ENCODE data around the gene AFAP1. TPM values are rescaled to one million over a fixed set of nuclear protein-coding genes. Genes with fewer than 3 reads are reported as not detected.

AFAP1 gene
- total RNA-seq, 2 experiments from 2014 or later = not detected

DNA sequence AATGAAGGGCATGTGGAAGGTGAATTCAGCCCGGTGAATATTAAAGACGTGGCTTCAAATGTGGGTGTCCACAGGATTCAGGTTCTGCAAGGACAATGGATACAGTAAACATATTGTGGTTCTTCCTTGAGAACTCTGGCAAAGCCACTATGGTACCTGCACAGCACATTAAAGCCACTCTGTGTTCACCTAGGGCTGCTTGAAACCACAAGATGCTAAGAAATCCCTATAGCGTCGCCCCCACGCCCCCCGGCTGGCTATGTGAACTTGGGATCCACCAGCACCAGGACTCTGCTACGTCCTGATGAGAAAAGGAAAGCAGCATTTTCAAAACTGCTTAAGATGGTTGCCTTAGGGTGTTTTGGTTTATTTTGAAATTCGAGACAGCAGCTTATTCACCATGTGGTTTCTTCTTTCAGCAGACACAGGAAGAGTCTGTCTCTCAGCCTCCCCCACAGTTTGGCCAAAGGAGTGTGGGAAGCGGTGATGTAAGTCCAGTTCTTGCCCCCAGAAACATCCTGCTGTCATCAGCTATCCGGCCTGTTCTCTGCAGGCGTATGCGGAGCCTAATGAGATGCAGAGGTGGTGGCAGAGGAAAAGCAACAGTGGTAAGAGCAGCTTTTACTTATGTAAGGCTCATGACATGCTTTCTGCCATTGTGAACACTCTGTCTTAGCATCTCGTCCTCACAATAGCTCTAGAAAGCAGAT is 111.5 kb downstream of the AFAP1 start:
- ChIA-PET CTCF (ENCODE audit: unreplicated experiment) (no interaction called here), POLR2A (interaction anchor here (0.5 kb wide), 1 partner anchor 417 kb away, joined by 6 read pairs; no protein-coding TSS in a partner anchor)
- Histone ChIP-seq H3K79me2 (ENCODE audit: insufficient read depth, low read depth, low read length) (no peaks in the 10 kb centered on the region), H3K27ac (ENCODE audit: low read depth, low read length, poor library complexity, severe bottlenecking) (no peak overlapping the region), H3K9me2 (ENCODE audit: insufficient read depth, low read length) (no peaks in the 10 kb centered on the region), H4K20me1 (ENCODE audit: insufficient read depth, low read length) (no peaks in the 10 kb centered on the region), H3K36me3 (ENCODE audit: insufficient read depth, low read length) (no peaks in the 10 kb centered on the region), H2AFZ (ENCODE audit: low read length) (no peak overlapping the region), H3K4me2 (ENCODE audit: low read length) (no peak overlapping the region), H3K9me3 (ENCODE audit: low read length) (no peaks in the 10 kb centered on the region), H3K4me1 (ENCODE audit: insufficient read depth, low read length, poor library complexity, severe bottlenecking) (no peaks in the 10 kb centered on the region), H3K4me3 (ENCODE audit: low read depth, low read length, poor library complexity, severe bottlenecking) (no peak overlapping the region)
- TF ChIP-seq EZH2phosphoT487 (IDR thresholded peaks at IDR 0.05; ENCODE audit: borderline replicate concordance, low read depth, low read length) (no peak), CTCF (conservative IDR thresholded peaks at IDR 0.05; ENCODE audit: low read length) (no peak)
- DNase-seq (ENCODE audit: low spot score) = no peak
- intact Hi-C loops (cut with micrococcal nuclease; ENCODE audit: unreplicated experiment) = no loop called here
- BruUV-seq (replicated peaks) = no TSS peak

- no peak for DNase-seq (ENCODE audit: low spot score)
- Histone ChIP-seq H3K4me1 (ENCODE audit: insufficient read depth, low read length, poor library complexity, severe bottlenecking) (no peaks in the 10 kb centered on the region), H3K9me2 (ENCODE audit: insufficient read depth, low read length) (no peaks in the 10 kb centered on the region), H3K4me3 (ENCODE audit: low read depth, low read length, poor library complexity, severe bottlenecking) (no peak overlapping the region), H3K79me2 (ENCODE audit: insufficient read depth, low read depth, low read length) (no peaks in the 10 kb centered on the region), H3K36me3 (ENCODE audit: insufficient read depth, low read length) (no peaks in the 10 kb centered on the region), H4K20me1 (ENCODE audit: insufficient read depth, low read length) (no peaks in the 10 kb centered on the region), H3K27ac (ENCODE audit: low read depth, low read length, poor library complexity, severe bottlenecking) (no peak overlapping the region), H3K4me2 (ENCODE audit: low read length) (no peak overlapping the region), H3K9me3 (ENCODE audit: low read length) (no peaks in the 10 kb centered on the region), H2AFZ (ENCODE audit: low read length) (no peak overlapping the region)
- POLR2A ChIA-PET = no interaction called here
- CTCF ChIA-PET (ENCODE audit: unreplicated experiment) = no interaction called here
- intact Hi-C loops (cut with micrococcal nuclease; ENCODE audit: unreplicated experiment) = no loop called here
- BruUV-seq (replicated peaks) = no TSS peak
- TF ChIP-seq EZH2phosphoT487 (IDR thresholded peaks at IDR 0.05; ENCODE audit: borderline replicate concordance, low read depth, low read length) (no peak), CTCF (conservative IDR thresholded peaks at IDR 0.05; ENCODE audit: low read length) (no peak)
These were observed 112.1 kb downstream of the AFAP1 start for GRCh38 chr4:7827566-7827965.

- no TSS peak for BruUV-seq (replicated peaks)
- no peak for DNase-seq (ENCODE audit: low spot score)
- H3K36me3 ChIP-seq (ENCODE audit: insufficient read depth, low read length) = no peaks in the 10 kb centered on the region
- no peaks in the 10 kb centered on the region for H3K9me2 ChIP-seq (ENCODE audit: insufficient read depth, low read length)
- H2AFZ ChIP-seq (ENCODE audit: low read length) = no peak overlapping the region
- TF ChIP-seq EZH2phosphoT487 (IDR thresholded peaks at IDR 0.05; ENCODE audit: borderline replicate concordance, low read depth, low read length) = no peak
- TF ChIP-seq CTCF (conservative IDR thresholded peaks at IDR 0.05; ENCODE audit: low read length) = no peak
- no peaks in the 10 kb centered on the region for H3K9me3 ChIP-seq (ENCODE audit: low read length)
- no peak overlapping the region for H3K4me3 ChIP-seq (ENCODE audit: low read depth, low read length, poor library complexity, severe bottlenecking)
- CTCF ChIA-PET (ENCODE audit: unreplicated experiment) = no interaction called here
- no peaks in the 10 kb centered on the region for H3K4me1 ChIP-seq (ENCODE audit: insufficient read depth, low read length, poor library complexity, severe bottlenecking)
- no peaks in the 10 kb centered on the region for H3K79me2 ChIP-seq (ENCODE audit: insufficient read depth, low read depth, low read length)
- POLR2A ChIA-PET = no interaction called here
- H3K4me2 ChIP-seq (ENCODE audit: low read length) = no peak overlapping the region
- intact Hi-C loops (cut with micrococcal nuclease; ENCODE audit: unreplicated experiment) = no loop called here
- no peak overlapping the region for H3K27ac ChIP-seq (ENCODE audit: low read depth, low read length, poor library complexity, severe bottlenecking)
- H4K20me1 ChIP-seq (ENCODE audit: insufficient read depth, low read length) = no peaks in the 10 kb centered on the region
These were observed 112.8 kb downstream of the AFAP1 start for GRCh38 chr4:7826909-7827306.
